Measurements from ENCODE around the gene MACROD2.

DNA sequence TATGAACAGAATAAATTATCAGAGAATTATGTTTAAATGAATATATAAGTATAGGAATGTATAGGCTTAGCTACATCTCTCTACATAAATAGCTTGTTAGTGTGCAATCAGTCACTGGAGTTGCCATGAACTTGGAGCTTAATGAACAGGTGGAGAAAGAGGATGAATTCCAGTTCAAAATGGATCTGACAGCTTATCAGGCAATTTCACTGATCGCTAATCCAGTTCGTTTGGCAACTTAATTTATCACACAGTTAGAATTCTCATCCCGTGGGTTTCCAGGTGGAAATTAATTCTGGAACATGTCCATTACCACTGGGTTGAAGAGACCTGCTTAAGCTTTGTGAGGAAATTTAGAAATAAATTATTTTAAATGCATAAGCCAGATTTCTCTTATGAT, 118.1 kb downstream of the MACROD2 start:
- TF ChIP-seq CTCF (conservative IDR thresholded peaks at IDR 0.05; ENCODE audit: low read depth, low read length), result no peak
- TF ChIP-seq EZH2 (IDR thresholded peaks at IDR 0.05; ENCODE audit: borderline replicate concordance, low read depth, low read length, poor library complexity, severe bottlenecking), result no peak
